ENCODE measurements around the gene ATP8B3.

The ATP8B3 gene

DNA sequence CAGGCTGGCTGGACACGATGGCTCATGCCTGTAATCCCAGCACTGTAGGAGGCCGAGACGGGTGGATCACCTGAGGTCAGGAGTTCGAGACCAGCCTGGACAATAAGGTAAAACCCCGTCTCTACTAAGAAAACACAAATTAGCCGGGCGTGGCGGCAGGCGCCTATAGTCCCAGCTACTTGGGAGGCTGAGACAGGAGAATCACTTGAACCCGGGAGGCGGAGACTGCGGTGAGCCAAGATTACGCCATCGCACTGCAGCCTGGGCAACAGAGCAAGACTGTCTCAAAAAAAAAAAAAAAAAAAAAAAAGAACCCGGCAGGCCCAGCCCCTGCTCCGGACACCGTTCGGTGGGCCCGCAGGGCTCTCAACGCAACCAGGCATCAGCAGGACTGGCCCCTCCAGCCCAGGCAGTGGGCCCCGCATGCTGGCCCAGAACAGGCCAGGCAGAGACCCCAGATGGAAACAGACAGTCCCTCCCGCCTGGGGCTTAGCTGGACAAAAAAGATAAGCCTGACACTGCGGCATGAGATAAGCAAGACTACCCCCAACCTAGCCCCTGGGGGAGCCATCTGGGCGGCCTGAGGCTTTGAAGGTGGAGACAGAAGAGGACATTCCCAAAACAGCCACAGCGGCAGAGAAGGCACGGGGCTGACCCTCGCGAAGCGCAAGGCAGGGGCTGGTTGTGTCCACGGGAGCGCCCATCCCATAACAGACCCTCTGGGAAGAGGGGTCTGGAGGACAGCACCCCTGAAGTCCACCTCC lies 24.6 kb upstream of the ATP8B3 start:
- in situ Hi-C loops (cut with MboI; ENCODE audit: low sequenced_read_pairs) = no loop called here

DNA sequence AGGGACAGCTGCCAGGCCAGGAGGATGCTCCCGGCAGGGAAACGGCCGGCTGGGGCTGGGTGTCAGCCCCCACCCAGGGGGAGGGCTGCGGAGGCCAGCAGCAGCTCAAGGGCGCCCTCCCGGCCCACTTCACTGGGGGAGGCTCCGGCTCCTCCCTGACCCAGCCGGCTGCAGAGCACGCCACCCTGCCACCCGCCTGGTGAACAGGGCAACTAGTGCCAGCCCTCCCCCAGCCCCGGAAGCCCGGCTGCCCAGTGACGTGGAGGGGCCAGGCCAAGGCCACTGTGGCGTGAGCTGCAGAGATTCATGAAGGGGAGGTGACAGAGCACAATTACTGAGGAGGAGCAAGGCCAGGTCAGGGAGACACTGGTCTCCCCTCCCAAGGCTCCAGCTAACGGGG lies 21.5 kb upstream of the ATP8B3 start:
- in situ Hi-C loops (cut with MboI; ENCODE audit: low sequenced_read_pairs) = no loop called here

DNA sequence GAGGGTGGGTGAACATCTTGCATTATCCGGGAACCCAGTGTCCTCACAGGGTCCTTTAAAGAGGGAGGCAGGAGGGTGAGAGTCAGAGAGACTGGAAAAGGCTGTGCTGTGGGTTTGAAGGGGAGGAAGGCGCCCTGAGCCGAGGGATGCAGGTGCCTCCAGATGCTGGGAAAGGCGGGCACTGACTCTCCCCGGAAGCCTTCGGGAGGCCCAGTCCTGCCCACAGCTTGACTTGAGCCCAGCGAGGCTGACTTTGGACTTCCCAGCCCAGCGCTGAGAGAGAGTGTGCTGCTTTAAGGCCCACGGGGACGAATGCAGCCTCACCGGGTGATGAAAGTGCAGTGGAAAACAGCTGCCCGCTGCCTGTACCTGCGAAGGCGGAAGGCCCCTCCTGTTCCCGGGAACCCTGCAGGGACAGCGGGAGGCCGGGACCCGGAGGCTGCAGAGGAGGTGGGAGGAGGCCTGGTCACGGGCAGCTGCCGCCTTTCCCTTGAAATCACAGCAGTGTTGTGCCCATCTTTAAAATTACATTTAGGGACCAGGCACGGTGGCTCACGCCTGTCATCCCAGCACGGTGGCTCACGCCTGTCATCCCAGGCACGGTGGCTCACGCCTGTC lies 20.1 kb upstream of the ATP8B3 start:
- in situ Hi-C loops (cut with MboI; ENCODE audit: low sequenced_read_pairs) = no loop called here

DNA sequence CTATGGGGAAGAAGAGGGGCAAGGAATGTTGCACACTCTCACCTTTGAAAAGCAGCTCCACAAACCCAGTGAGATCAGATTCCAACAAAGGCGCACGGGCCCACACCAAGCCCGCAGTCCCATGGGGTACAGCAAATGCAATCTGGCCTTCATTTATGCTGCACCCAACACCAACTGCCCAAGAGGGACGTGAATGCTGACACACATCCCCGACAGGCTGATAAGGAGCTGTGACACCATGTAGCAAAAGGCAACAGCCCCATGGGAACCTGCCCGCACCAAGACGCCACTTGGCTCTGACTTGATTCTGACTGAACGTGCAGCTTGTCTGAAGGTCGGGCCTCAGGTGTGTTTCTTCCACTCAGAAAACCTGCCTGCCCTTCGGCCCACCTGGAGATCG lies 18.9 kb upstream of the ATP8B3 start:
- in situ Hi-C loops (cut with MboI; ENCODE audit: low sequenced_read_pairs) = no loop called here

DNA sequence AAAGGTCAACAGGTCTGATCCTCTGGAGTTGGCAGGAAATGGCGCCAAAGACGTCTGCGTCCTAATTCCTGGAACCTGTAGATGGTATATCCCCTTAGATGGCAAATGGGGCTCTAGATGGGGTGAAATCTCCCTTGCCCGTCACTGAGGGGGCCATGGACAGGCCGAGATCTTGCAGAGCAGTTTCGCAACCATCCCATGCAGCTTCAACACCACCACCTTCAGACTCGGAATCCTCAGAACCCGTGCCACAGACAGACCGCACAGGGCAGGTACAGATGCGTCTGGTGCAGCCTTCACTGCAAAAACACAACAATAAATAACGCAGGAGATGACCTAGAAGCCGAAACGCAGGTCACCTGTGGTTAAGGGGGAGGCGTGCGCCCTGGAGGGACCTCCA lies 18.5 kb upstream of the ATP8B3 start:
- in situ Hi-C loops (cut with MboI; ENCODE audit: low sequenced_read_pairs) = no loop called here

DNA sequence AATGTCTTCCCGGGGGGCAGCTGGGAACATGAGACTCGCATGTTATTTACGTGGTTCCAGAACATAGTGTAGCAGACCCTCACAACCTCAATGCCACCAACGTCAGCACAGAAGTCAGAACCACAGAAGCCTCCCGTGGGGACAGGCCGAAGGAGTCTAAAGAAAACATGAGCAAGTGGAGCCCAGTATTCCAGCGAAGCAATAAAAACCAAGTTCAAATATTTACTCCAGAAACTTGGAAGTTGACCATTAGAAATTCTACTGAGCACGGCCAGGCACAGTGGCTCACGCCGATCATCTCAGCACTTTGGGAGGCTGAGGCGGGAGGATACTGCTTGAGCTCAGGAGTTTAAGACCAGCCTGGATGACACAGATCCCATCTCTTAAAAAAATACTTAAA lies 17.9 kb upstream of the ATP8B3 start:
- in situ Hi-C loops (cut with MboI; ENCODE audit: low sequenced_read_pairs) = no loop called here

DNA sequence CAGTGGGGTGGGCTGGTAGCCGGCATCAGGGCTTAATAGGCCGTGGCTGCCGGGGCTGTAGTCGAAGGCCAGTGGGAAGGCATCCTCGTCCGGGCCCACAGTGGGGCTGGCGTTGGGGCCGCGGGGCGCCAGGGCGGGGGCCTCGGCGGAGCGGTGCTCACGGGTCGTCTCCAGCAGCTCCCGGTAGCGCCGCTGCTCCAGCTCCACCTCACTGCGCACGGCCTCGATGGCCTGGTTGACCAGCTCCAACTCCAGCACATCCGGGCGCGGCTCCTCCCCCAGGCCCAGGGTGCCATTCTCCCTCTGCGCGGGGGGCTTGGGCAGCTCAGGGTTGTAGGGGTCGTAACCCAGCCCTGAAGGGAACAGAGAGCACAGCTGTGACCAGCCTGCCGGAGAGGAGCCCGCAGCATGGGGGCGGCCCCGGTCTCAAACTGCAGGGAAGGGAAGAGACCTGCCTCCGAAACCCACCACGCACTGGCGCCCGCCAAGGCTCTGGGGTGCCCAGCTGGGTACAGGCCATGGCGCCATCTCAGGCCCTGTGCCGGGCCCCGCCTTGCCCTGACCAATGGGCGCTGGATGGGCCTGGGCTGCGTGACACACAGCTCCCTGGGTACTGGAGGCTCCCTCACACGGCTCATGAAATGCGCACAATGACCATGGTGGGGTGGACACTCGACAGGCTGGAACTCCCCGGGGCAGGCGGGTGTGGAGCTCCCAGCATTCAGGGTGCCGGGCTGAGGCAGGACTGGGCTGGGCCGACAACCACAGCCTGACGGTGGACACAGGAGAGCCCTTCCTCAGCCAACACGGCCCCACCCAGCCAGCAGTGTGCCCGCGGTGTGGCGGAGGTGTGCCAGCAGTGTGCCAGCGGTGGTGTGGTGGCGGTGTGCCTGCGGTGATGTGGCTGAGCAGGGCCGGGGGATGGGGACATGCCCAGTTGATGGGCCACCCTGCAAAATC lies 16.5 kb upstream of the ATP8B3 start:
- in situ Hi-C loops (cut with MboI; ENCODE audit: low sequenced_read_pairs) = no loop called here

DNA sequence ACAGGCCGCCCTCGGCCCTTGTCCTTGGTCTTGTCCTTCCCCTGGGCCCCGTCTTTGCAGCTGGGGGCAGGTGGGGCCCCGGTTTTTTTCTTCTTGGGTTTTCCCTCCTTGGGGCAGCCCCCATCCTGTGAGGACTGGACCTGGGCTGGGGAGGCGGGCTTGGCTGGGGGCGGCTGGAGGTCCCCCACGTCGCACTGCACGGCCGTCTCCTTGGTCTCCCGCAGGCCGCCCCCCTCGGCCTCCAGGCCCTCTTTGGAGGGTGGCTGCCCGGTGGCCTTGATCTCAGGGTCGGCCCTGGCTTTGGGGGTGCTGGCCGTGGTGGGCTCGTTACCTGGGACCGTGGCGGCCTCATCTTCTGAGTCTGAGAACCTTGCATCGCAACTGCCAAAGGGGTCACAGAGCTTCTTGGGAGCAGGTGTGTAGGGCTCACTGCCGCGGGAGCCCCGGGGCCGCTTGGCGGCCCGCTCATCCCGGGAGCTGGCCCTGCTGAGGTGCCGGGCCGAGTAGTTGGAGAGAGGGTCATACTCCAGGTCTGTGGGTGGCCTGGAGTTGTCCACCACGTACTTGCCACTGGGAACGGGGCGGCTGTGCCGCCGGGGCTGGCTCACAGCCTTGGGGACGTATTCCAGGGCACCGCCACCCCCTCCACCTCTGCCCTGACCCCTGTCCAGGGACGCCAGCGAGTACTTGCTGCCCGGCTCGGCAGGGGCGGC lies 15.6 kb upstream of the ATP8B3 start:
- in situ Hi-C loops (cut with MboI; ENCODE audit: low sequenced_read_pairs) = no loop called here

DNA sequence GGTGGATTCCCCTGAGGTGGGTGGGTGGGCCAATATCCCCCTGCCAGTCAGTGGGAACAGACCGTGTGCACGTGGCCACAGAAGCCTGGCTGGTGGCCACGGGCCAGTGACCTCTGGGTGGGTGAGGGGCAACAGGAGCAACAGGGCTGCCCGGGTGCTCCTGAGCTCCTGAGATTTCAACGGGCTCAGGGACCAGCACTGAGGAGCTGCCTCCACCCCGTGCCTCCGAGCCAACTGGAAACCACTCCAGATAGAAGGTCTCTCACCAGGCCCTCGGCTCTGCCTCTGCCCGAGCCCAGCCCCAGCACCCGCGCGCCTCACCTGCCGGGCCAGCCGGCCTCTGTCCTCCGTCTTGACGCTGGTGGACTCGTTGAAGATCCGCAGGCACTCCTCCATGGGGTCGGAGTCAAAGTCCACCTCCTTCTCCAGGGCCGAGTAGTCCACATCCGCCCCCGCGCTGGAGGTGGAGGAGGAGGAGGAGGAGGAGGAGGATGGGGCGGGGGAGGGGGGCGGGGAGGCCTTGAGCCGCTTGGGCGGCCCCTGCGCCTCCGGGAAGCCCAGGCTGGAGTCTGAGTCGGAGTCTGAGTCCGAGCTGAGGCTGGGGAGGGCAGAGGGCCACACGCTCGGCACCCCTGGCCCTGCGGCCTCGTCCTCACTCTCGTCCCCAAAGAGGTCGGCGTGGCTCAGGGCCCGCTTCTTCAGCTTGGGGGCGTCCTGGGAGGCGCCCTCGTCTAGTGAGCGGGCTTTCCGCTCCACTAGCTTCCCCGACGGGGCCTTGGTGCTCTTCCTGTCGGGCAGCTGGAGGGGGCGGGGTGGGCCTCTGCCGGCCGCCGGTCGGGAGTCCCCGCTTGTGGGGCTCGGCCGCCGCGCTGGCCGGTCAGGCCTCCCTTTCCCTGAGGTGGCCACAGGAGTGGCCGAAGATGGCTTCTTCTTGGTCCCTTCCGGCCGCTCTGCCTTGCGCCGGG lies 14.8 kb upstream of the ATP8B3 start:
- in situ Hi-C loops (cut with MboI; ENCODE audit: low sequenced_read_pairs) = no loop called here

DNA sequence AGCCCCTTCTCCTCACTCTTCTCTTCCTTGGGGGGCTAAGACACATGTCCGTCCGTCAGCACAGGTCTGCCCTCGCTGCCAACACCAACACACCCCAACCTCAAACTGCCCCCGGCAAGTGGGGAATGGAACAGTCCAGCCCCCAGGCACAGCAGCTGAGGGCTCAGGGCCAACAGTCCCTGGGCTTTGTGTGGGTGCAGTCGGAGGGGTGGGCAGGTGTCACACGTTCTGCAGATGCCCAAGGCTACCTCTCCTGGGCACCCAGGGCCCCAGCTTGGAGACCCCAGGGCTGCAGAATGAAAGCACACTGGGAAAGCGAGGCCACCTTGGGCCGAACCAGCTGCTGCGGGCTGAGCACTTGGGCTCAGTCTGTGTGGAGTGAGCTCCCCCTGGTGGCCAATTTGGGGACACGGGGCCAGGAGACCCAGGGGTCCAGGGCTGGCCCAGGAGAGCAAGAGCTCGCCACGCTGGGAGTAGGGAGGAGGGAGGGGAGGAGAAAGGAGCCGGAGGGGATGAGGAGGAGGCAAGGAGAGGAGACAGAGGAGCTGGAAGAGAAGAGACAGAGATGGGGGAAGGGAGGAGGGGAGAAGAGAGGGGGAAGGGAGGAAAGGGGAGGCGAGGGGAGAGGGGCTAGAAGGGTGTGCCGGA lies 14.0 kb upstream of the ATP8B3 start:
- in situ Hi-C loops (cut with MboI; ENCODE audit: low sequenced_read_pairs) = no loop called here

DNA sequence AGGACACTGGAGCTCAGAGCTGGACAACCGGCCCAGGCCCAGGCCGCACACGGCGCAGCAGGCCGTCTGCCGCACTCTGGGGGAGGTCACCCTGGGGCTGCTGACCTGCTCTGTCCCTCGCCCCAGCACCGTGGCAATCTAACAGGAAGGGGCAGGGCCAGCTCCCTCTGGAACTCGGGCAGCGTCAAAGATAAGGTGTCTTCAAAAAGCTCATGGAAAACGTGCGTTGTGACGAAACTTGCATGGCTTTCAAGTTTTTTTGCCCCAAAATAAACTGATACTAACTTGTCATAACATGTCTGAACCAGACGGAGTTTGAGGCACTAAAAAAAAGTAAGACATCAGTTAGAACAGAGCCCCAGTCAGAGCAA lies 12.2 kb upstream of the ATP8B3 start:
- in situ Hi-C loops (cut with MboI; ENCODE audit: low sequenced_read_pairs) = no loop called here

DNA sequence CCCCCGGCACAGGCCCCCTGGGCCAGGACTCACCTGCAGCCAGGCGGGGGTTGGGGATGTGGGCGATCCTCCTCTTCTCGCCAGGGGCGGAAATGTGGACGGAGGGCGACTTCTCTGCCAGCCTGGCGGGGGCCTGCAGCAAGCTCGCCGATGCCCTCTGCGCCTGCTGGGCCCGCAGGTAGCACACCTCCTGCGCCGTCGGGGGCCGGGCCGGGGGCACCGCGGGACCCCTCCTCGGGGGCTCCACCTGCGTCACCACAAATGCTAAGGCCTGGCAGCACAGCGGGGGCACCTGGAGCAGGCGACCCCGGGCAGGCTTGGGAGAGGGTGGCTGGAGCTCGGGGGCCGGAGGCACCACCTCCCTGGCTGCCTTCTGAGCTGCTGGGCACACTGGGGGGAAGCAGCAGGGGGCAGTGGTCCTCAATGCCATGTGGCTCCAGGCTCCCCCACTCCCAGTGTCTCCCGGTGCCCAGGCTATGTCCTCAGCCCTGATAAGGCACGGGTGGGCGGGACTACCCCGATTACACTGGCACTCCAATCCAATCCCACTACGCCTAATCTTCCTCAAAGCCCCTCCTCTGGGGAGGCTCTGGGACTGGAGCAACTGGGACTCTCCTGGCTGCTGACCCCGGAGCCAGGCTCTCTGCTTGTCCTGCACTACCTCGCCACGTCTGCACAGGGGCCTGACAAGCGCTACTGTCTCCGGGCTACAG lies 11.6 kb upstream of the ATP8B3 start:
- in situ Hi-C loops (cut with MboI; ENCODE audit: low sequenced_read_pairs) = no loop called here

DNA sequence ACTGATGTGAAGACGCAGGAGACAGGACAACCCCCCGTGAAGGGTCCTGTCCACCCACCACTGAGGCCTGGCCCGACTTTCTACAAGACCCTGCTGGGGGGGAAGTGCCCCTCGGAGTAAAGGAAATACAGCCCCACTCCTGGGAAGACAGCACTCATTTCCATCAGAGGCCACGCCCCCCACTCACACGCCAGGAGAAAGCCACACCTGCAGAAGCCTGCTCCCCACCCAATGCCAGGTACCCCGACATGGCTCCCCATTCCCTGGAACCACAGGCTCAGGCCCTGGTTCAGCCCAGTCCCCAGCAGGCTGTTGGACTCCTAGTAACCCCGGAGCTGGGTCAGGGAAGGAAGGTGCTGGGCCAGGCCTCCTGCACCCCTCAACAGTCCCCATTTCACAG lies 10.9 kb upstream of the ATP8B3 start:
- in situ Hi-C loops (cut with MboI; ENCODE audit: low sequenced_read_pairs) = no loop called here

DNA sequence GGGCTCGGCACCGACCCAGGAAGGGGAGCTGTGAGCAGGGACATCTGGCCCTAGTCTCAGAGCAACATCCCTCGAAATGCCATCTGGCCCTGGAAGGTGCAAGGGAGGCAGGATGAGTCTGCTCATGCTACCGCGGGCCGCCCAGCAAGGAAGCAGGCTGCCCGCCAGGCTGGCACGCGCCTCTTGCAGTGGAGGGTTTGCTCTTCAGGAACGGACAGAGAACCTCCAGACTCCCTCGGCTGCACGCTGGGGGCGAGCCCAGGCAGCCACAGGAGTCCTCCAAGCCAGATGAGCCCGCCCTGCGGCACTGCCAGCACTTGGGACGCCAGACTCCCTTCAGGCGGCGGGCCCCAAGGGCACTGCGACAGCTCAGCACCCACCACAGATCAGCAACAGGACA lies 10.1 kb upstream of the ATP8B3 start:
- in situ Hi-C loops (cut with MboI; ENCODE audit: low sequenced_read_pairs) = no loop called here

DNA sequence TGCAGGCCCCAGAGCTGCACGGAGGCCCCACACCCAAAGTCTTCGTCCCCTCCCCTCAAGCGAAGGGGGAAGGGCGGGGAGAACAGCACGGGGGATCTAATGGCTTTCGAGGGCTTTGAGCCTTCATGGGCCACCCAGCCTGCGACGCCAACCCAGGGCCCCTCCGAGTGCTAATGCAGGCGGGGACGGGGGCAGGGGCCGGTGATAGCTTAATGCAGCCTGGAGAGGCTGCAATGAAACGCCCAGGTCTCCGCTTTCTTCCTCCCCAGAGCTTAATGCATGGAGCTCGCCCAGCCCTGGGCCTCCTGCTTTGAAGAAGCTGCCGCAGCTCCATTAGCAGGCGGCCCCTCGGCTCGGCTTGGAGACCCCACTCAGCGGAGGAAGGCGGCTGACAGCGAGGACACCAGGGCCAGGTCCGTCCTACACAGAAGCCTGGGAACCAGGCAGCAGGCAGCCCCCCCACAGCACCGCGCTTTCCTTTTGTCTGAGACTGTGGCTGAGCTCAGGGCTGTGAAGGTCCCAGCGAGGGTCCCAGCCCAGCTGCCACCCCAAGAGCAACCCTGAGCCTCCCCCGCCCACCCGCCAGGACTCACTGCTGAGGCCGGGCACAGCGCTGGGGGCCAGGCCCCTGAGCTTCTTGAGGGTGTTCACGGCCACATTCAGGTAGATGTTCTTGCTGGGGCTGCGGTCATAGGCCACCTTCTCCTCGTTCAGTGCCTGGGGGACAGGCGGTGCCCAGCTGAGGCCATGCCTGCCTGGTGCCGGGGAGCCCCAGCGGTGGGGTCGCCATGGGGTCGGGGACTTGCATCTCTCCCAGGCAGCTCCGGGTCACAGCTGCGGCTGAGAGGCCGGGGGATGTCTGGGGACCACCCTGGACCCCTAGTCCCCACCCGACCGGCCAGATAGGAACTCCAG lies 7.5 kb upstream of the ATP8B3 start:
- in situ Hi-C loops (cut with MboI; ENCODE audit: low sequenced_read_pairs) = loop anchor here (10.0 kb wide), 1 partner anchor 275 kb away; no protein-coding TSS in a partner anchor

DNA sequence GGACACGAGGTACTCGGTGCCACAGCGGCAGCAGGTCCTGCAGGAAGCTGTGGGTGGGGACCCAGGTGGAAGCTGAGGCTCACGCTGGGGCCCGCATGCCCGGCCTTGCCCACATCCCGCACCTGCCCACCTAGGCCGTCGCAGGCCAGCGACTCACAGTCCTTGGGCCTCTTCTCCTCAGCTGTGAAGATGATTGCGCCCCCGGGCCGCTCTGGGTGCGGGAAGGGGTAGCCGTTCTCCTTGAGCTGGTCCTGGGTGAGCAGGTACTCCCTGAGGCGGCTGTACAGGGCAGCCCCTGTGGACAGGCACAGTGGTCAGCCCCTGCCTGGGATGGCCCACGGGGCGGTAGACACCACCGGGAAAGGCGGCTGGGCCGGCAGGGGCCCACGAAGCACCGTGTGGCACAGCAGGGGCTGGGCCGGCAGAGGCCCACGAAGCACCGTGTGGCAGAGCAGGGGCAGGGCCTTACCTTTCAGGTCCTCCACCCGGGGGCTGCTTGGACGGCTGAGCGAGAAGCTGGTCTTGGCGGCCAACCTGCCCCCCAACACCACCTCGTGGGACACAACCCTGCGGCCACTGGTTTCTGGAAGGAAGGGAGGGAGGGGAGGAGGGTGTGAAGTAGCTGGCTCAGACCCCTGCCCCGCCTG lies 6.6 kb upstream of the ATP8B3 start:
- in situ Hi-C loops (cut with MboI; ENCODE audit: low sequenced_read_pairs) = loop anchor here (10.0 kb wide), 1 partner anchor 274 kb away; no protein-coding TSS in a partner anchor

DNA sequence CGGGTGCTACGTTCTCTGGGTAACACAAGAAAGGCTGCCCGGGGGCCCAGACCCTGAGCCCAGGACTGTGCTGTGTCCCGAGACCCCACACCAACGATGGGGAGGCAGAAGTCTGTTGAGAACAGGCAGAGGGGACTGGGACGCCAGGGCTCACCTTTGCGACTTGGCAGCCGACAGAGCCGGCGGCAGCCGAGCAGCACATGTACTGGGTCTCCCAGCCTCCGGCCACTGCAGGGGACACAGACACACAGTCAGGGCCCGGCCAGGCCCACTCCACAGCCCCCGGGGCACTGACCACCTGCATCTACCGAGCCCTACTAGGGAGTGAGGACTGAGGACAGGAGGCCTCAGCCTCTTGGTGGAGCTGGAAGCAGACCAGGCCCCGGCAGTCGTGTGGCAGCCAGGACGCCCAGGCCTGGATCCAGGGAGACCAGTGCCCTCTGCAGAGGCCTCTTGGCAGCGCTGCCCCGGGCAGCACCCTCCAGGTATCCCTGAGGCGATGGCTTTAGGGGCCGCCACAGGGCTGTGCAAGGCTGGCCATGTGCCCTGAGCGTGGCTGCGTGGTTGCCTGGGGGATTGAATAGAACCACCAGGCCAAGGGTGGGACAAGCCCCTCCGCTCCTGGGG lies 5.6 kb upstream of the ATP8B3 start:
- in situ Hi-C loops (cut with MboI; ENCODE audit: low sequenced_read_pairs) = loop anchor here (10.0 kb wide), 1 partner anchor 273 kb away; no protein-coding TSS in a partner anchor

Measured in HL-60/S4 (cell line).